ENCODE results near the gene STAG1.
"Not testable (repeated sequence)": the region's sequence is repeated elsewhere in the genome, so short reads cannot be mapped to it uniquely, and the experiment has no call there.

Gene STAG1

GRCh38 chr3:136490646-136491405 is 261.4 kb downstream of the STAG1 start:
- no peak for DNase-seq

GRCh38 chr3:136485777-136486176 is 266.4 kb downstream of the STAG1 start:
- no peak for DNase-seq

DNA sequence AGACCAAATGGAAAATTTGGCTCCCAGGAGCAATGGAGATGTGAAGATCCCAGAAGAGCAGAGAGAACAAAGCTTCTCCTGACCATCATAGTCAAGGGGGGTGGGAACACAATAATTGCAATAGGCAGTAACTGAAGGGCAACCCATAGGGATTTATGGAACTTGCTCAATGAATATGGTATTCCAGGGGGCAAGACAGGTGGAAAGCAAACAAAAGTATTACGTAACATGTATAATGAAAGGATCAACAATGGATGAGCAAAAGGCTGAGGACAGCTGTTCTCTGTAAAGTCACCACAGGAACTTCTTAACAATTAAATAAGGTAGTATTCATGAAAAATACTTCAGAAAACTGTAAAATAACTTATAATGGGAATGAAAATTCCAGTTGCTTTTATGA is 275.9 kb downstream of the STAG1 start:
- DNase-seq: no peak

- DNase-seq: not testable (repeated sequence)
Observed at GRCh38 chr3:136474876-136475275, 277.3 kb downstream of the STAG1 start.

- DNase-seq: no peak
Observed at GRCh38 chr3:136473716-136474326, 278.4 kb downstream of the STAG1 start.

DNA sequence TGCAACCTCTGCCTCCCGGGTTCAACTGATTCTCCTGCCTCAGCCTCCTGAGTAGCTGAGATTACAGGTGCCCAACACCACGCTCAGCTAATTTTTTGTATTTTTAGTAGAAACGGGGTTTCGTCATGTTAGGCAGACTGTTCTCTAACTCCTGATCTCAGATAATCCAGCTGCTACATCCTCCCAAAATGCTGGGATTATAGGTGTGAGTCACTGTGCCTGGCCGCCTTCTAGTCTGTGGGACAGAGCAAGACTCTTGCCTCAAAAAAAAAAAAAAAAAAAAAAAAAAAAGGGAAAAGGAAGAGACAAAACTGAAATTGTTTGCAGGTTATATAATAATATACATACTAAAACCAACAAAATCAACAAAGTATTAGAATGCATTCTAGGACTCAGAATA is 286.9 kb downstream of the STAG1 start:
- no peak for DNase-seq

DNA sequence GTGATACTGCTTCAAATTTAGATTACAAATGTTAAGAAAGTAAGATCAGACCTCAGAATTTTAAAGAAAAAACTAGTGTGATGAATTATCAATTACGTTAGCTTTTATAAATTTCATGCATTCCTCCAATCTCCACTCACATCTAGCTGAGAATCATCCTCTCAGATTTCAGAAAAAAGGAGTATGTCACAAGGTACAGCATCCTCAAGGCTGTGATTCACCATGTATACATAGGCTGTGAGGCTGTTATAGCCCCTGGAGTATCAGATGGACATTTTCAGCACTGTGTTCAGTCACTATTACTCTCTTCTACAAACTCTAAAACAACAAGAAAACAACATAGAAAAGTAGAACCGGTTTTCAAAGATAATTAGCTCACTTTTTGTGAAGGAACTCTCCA is 287.7 kb downstream of the STAG1 start:
- no peak for DNase-seq

DNA sequence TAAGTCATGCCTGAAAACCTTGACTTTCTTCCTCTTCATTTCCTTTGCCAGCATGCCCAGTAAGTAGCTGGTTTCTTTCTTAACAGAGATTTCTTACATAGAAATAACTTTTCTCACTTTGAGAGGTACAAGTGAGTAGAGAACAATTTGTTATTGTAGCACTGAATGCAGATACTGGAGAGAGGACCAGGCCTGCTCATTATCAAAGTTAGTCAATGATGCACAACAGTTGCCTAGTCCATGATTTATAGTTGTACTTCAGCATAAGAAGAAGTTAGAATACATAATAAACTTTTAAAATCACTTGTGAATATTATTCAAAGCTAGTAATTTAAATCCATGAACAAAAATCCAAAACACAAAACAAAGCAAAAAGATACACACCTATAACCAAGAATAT is 289.0 kb downstream of the STAG1 start:
- no peak for DNase-seq

GRCh38 chr3:136457793-136458192 is 294.4 kb downstream of the STAG1 start:
- DNase-seq: no peak

- no peak for DNase-seq
Observed at GRCh38 chr3:136456196-136456595, 296.0 kb downstream of the STAG1 start.

GRCh38 chr3:136444581-136444980 is 307.6 kb downstream of the STAG1 start:
- no peak for DNase-seq

DNA sequence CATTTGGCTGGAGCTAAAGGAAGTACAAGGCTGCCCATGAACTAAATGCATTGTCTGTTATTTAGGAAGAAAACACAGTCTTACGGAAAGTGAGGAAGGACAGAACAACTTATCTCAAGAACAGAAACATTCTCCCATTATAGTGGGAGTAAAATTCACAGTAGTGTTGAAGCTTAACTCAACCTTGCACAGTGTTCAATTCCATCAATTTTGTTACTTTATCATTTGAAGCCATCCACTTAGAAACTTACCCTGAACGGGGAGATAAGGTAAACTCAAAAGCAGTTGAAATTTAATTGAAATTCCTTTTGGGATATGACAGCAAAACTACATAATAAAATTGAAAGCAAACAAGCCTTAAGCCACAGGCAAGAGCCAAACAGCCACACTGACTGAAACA is 315.1 kb downstream of the STAG1 start:
- DNase-seq: no peak

- no peak for DNase-seq
Observed at GRCh38 chr3:136434429-136434828, 317.7 kb downstream of the STAG1 start.

GRCh38 chr3:136432685-136433084 is 319.5 kb downstream of the STAG1 start:
- DNase-seq: no peak

- no peak for DNase-seq
Observed at GRCh38 chr3:136428167-136428566, 324.0 kb downstream of the STAG1 start.

DNA sequence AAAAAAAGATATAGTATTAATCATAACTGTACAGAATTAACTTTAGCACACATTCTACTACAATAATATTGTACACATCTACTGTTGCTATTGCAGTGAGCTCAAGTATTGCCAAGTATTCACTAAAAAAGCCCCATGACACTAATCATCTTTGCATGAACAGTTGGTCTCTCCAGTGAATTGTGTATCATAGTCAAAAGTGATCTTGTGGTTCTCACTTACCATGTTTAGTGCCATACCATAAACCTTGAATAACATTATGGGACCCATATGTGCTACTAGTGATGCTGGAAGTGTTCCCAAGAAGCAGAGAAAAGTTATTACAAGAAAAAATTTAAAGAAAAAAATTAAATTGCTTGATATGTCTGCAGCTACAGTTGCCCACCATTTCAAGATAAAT is 324.9 kb downstream of the STAG1 start:
- no peak for DNase-seq

DNA sequence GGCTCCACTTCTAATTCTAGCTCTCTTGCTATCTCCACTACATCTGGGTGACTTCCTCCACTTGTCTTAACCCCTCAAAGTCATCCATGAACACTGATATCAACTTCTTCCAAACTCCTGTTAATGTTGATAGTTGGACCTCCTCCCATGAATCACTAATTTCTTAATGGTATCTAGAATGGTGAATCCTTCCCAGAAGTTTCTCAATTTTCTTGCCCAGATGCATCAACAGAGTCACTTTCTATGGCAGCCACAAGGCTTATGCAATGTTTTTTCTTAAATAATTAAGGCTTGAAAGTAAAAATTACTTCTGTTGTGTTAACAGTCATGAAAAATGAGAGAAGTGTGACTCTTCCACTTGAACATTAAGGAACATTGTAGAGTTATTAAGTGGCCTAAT is 337.7 kb downstream of the STAG1 start:
- no peak for DNase-seq

GRCh38 chr3:136412307-136412706 is 339.9 kb downstream of the STAG1 start:
- DNase-seq: no peak

DNA sequence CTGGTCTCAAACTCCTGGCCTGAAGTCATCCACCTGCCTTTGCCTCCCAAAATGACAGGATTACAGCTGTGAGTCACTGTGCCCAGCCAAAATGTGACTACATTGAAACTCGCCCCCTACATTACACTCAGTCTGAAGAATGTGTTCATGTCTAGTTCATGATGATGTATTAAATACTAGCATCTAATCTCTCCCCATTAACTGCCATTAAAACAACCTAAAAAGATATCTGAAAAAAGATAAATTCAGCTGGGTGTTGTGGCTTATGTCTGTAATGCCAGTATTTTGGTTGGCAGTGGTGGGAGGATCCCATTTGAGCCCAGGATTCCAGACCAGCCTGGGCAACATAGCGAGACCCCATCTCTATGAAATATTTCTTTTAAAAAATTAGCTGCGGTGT is 342.6 kb downstream of the STAG1 start:
- no peak for DNase-seq

DNA sequence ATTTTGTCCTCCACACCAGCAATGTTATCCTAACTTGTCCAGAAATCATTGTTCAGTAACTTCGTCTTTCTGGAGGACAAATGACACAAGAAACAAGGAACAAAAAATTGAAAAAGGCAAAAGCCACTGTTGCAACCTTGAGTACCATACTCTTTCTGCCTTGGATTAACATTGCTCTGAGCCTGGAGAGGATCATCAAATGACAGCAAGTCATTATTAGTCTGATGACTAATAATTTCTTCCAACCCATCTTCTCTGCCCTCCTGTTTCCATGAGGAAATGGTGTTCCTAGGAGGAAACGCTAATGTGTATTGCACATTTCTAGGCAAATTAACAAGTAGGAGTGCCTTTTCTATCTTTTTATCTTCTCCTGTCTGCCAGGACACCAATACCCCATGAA is 348.1 kb downstream of the STAG1 start:
- DNase-seq: no peak

- no peak for DNase-seq
Observed at GRCh38 chr3:136396916-136397315, 355.3 kb downstream of the STAG1 start.

- DNase-seq: no peak
Observed at GRCh38 chr3:136390574-136390973, 361.6 kb downstream of the STAG1 start.

GRCh38 chr3:136387031-136387430 is 365.1 kb downstream of the STAG1 start:
- DNase-seq: no peak

DNA sequence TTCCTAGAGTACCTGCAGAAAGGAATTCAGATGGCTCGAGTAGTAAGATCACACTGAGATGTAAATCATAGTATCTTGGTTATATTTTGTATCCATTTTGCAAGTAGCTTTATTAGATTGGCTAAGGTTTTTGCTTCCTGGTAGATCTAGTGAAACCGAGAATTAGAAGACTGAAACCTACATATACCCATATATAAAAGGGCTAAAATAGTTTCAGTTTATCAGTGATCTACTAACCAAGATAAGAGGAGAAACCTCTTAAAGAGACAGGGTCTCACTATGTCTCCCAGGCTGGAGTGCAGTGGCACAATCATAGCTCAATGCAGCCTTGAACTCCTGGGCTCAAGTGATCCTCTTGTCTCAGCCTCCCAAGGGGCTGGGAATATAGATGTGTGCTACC is 366.7 kb downstream of the STAG1 start:
- no peak for DNase-seq

DNA sequence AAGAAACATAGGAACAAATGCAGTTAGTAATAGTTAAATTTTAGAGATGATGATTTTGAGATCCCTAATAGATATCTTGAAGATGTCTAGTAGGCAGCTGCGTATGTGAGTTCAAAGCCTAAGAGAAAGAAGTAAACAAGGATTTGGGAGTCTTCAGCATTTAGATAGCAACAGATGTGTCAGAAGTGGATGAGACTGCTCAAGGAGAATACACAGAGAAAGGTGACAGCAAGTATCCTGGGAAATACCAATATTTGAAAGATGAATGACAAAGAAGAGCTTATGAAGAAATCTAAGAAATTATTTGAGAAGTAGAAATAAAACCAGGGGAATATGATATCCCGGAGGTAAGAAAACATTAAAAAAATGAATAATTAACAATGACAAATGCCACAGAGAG is 371.1 kb downstream of the STAG1 start:
- no peak for DNase-seq
